Measurements from ENCODE around the gene DLK1. TPM values are rescaled to one million over a fixed set of nuclear protein-coding genes. Genes with fewer than 3 reads are reported as not detected.

The DLK1 gene
- total RNA-seq, 1 donor from 2014 or later: 1.3 TPM

DNA sequence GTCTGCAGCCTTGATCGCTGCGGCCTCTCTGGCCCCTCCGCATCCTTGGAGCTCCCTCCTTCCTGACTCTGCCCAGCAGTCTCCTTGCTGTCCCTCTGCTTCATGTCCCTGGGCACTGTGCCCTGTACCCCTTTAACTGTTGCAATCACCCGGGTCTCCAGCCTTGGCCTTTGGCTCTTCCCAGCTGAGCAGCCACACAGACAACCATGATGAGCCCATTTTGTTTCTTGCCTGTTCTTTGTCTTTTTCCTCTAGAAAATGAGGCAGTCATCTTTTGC lies 58.6 kb downstream of the DLK1 start:
- H3K27ac Mint-ChIP-seq (ENCODE audit: unreplicated experiment): no peak overlapping the region
- no peaks in the 10 kb centered on the region for H3K36me3 Mint-ChIP-seq (ENCODE audit: low read depth, unreplicated experiment)
- no peak overlapping the region for H3K4me3 Mint-ChIP-seq (ENCODE audit: unreplicated experiment)
- no peaks in the 10 kb centered on the region for H3K9me3 Mint-ChIP-seq (ENCODE audit: unreplicated experiment)
- TF ChIP-seq, protein P1, sequence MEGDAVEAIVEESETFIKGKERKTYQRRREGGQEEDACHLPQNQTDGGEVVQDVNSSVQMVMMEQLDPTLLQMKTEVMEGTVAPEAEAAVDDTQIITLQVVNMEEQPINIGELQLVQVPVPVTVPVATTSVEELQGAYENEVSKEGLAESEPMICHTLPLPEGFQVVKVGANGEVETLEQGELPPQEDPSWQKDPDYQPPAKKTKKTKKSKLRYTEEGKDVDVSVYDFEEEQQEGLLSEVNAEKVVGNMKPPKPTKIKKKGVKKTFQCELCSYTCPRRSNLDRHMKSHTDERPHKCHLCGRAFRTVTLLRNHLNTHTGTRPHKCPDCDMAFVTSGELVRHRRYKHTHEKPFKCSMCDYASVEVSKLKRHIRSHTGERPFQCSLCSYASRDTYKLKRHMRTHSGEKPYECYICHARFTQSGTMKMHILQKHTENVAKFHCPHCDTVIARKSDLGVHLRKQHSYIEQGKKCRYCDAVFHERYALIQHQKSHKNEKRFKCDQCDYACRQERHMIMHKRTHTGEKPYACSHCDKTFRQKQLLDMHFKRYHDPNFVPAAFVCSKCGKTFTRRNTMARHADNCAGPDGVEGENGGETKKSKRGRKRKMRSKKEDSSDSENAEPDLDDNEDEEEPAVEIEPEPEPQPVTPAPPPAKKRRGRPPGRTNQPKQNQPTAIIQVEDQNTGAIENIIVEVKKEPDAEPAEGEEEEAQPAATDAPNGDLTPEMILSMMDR (IDR thresholded peaks at IDR 0.05; ENCODE audit: unreplicated experiment): no peak
- no peak for DNase-seq (ENCODE audit: low spot score)
- peaks cover 41% of the 10 kb centered on the region for H3K4me1 Mint-ChIP-seq (ENCODE audit: unreplicated experiment)
- peaks cover 13% of the 10 kb centered on the region for H3K27me3 Mint-ChIP-seq (ENCODE audit: unreplicated experiment)

DNA sequence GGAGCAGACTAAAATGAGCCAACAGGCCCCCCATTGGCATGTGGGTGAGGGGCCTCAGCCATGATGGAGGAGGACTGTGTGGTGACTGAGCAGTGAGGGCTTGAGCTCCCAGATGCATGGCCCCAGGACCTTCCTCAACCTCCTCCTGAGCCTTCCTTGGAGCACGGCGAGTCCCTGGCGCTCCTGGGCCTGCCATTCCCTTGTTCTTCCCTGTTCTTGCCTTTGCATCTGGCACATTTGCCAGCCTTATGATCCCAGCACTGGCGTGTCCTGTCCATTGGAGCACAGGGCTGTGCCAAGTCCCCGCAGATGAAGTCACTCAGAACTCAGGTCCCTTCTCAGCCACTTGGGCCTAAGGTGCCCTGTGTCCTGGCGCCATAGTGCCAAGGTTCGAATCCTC lies 58.9 kb downstream of the DLK1 start:
- no peaks in the 10 kb centered on the region for H3K36me3 Mint-ChIP-seq (ENCODE audit: low read depth, unreplicated experiment)
- DNase-seq (ENCODE audit: low spot score): no peak
- H3K4me3 Mint-ChIP-seq (ENCODE audit: unreplicated experiment): no peak overlapping the region
- peak overlapping the region; percentile 96 for H3K27ac Mint-ChIP-seq (ENCODE audit: unreplicated experiment)
- TF ChIP-seq, protein P1 (IDR thresholded peaks at IDR 0.05; ENCODE audit: unreplicated experiment): no peak
- H3K9me3 Mint-ChIP-seq (ENCODE audit: unreplicated experiment): no peaks in the 10 kb centered on the region
- H3K27me3 Mint-ChIP-seq (ENCODE audit: unreplicated experiment): peaks cover 13% of the 10 kb centered on the region
- H3K4me1 Mint-ChIP-seq (ENCODE audit: unreplicated experiment): peaks cover 41% of the 10 kb centered on the region

DNA sequence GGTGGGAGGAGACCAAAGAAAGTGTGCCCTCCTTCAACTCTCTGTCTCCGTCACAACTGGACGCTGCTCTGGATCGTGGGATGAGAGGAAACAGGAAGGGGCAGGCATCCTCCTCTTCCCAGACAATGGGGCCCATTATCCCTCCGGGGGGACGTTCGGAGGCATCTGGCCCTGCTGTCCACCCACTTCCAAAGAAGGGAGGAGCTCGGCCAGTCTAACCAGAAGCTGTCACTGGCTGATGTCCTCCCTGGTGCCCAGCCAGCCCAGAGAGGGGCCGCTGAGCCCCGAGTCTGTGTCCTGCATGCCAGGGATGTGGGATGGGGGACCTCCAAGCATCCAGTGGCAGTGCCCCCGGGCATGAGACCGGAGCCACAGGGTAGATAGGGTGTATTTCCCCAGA lies 59.4 kb downstream of the DLK1 start:
- Mint-ChIP-seq H3K4me3 (ENCODE audit: unreplicated experiment) (no peak overlapping the region), H3K27me3 (ENCODE audit: unreplicated experiment) (peaks cover 13% of the 10 kb centered on the region), H3K36me3 (ENCODE audit: low read depth, unreplicated experiment) (no peaks in the 10 kb centered on the region), H3K9me3 (ENCODE audit: unreplicated experiment) (no peaks in the 10 kb centered on the region), H3K27ac (ENCODE audit: unreplicated experiment) (peak overlapping the region; percentile 96), H3K4me1 (ENCODE audit: unreplicated experiment) (peaks cover 41% of the 10 kb centered on the region)
- peak; percentile 43 for DNase-seq (ENCODE audit: low spot score)
- TF ChIP-seq, protein P1 (IDR thresholded peaks at IDR 0.05; ENCODE audit: unreplicated experiment): no peak

DNA sequence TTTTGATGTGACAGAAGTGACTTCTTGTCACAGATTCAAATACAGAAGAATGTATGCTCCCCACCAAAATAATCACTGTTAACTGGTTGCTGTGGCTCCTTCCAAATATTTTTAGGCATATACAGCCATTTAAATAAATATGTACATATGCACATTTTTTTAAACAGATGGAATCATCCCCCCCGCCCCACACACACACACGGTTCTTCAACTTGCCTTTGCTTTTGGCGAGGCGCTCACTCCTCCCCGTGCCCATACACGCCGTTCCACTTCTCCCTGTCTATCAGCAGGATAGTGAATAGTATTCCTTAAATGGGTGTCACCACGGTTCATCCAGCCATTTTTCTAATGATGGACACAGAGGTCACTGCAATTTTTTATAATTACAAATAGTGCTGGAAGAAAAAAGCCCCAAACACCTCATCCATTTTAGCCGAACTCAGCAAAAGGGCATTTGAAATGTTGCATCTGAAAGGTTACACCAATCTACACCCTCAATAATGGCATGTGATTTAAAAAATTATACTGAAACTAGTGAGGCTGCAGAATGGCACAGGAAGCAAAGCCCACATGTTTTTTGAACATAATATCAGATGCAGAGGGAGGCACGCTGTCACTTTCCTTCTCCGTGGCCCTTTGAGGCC lies 60.0 kb downstream of the DLK1 start:
- H3K4me1 Mint-ChIP-seq (ENCODE audit: unreplicated experiment): peaks cover 41% of the 10 kb centered on the region
- TF ChIP-seq, protein P1 (IDR thresholded peaks at IDR 0.05; ENCODE audit: unreplicated experiment): no peak
- no peak for DNase-seq (ENCODE audit: low spot score)
- H3K27me3 Mint-ChIP-seq (ENCODE audit: unreplicated experiment): peaks cover 13% of the 10 kb centered on the region
- no peak overlapping the region for H3K4me3 Mint-ChIP-seq (ENCODE audit: unreplicated experiment)
- H3K9me3 Mint-ChIP-seq (ENCODE audit: unreplicated experiment): no peaks in the 10 kb centered on the region
- no peaks in the 10 kb centered on the region for H3K36me3 Mint-ChIP-seq (ENCODE audit: low read depth, unreplicated experiment)
- H3K27ac Mint-ChIP-seq (ENCODE audit: unreplicated experiment): no peak overlapping the region

DNA sequence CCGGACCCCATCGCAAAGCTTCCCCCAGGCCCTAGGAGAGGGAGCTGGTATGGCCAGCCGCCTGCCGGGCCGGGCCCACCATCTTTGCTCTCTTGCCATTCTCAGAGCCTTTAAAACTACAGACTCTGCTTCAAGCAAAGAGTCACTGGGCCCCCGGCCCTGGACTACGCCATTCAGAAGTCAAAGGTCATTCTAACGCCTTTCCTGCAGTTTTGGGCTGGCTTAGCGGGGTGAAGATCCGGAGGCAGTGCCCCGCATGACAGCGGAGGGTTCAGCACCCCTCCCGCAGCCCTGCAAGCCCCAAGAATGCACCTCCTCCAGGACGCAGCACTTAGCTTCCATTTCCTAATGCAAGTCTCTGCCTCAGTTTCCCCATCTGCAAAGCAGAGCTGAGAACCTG lies 61.0 kb downstream of the DLK1 start:
- no peak overlapping the region for H3K4me3 Mint-ChIP-seq (ENCODE audit: unreplicated experiment)
- no peak for DNase-seq (ENCODE audit: low spot score)
- peaks cover 13% of the 10 kb centered on the region for H3K27me3 Mint-ChIP-seq (ENCODE audit: unreplicated experiment)
- no peaks in the 10 kb centered on the region for H3K9me3 Mint-ChIP-seq (ENCODE audit: unreplicated experiment)
- TF ChIP-seq, protein P1 (IDR thresholded peaks at IDR 0.05; ENCODE audit: unreplicated experiment): no peak
- peaks cover 41% of the 10 kb centered on the region for H3K4me1 Mint-ChIP-seq (ENCODE audit: unreplicated experiment)
- no peaks in the 10 kb centered on the region for H3K36me3 Mint-ChIP-seq (ENCODE audit: low read depth, unreplicated experiment)
- no peak overlapping the region for H3K27ac Mint-ChIP-seq (ENCODE audit: unreplicated experiment)

Other genes starting within 250 kb of the DLK1 start
- 1.6 TPM for gene BEGAIN, start 139.5 kb upstream of the DLK1 start, total RNA-seq (ENCODE audit: unreplicated experiment)
- not detected for gene MEG3, start 99.2 kb downstream of the DLK1 start, total RNA-seq (ENCODE audit: unreplicated experiment)
- gene RTL1, start 176.8 kb downstream of the DLK1 start, total RNA-seq (ENCODE audit: unreplicated experiment): 0.18 TPM